Stimulated activated CD4-positive, alpha-beta T cell treated with anti-CD3 and anti-CD28 coated beads, Interleukin-1b, Interleukin-23, amount 100 ng/mL, for 1 hour (primary cell): Measurements from ENCODE around the gene RBM12.
A peak's percentile ranks its signal among the peaks of the same experiment; 100 is the strongest.

Experiments used
- DNase-seq, 2 donors: peaks; one replicate each; pipeline ENCODE4 v3.0.0-alpha.2; 2020; ENCODE audit warnings: low read depth in 2 of 2

Gene RBM12

GRCh38 chr20:35625584-35626385 is 38.9 kb downstream of the RBM12 start:
- no peak for DNase-seq

- no peak for DNase-seq
Observed at GRCh38 chr20:35621560-35621946, 43.1 kb downstream of the RBM12 start.

- DNase-seq = no peak
Observed at GRCh38 chr20:35620818-35621559, 43.7 kb downstream of the RBM12 start.

- DNase-seq = peak; percentile 31 to 65
Observed at GRCh38 chr20:35619196-35620095, 45.3 kb downstream of the RBM12 start.

GRCh38 chr20:35618263-35619131 is 46.2 kb downstream of the RBM12 start:
- DNase-seq = no peak

- DNase-seq = no peak
Observed at GRCh38 chr20:35617397-35618262, 47.1 kb downstream of the RBM12 start.

GRCh38 chr20:35616465-35617396 is 48.0 kb downstream of the RBM12 start:
- no peak for DNase-seq

- DNase-seq = peak; percentile 100
Observed at GRCh38 chr20:35615667-35616464, 48.8 kb downstream of the RBM12 start, which contains the start of gene SPAG4. SPAG4 (plus strand) TSS chr20:35615829; CDS start chr20:35616004, 175 bp downstream.

- DNase-seq = no peak
Observed at GRCh38 chr20:35611482-35611881, 53.2 kb downstream of the RBM12 start.

GRCh38 chr20:35610833-35611427 is 53.8 kb downstream of the RBM12 start:
- no peak for DNase-seq

- DNase-seq = no peak
Observed at GRCh38 chr20:35607003-35607735, 57.5 kb downstream of the RBM12 start.

GRCh38 chr20:35606127-35606526 is 58.6 kb downstream of the RBM12 start:
- DNase-seq = no peak

GRCh38 chr20:35604449-35604747 is 60.3 kb downstream of the RBM12 start:
- no peak for DNase-seq

- DNase-seq = no peak
Observed at GRCh38 chr20:35603695-35604448, 60.8 kb downstream of the RBM12 start.

GRCh38 chr20:35602851-35603495 is 61.7 kb downstream of the RBM12 start:
- no peak for DNase-seq

GRCh38 chr20:35601990-35602389 is 62.7 kb downstream of the RBM12 start:
- DNase-seq = no peak
